Heart left ventricle (tissue), 16 donors: Measurements from ENCODE around the gene PTCD3. TPM values are rescaled to one million over a fixed set of nuclear protein-coding genes. Genes with fewer than 3 reads are reported as not detected.

Experiments
- ATAC-seq, 4 donors: fragments of 200-7000 bp; cut with Tn5 transposase; one replicate each; pipeline ENCODE4 v1.9.1; 2020 to 2022; ENCODE audit warnings: moderate library complexity in 4 of 4, mild to moderate bottlenecking in 3 of 4, moderate number of reproducible peaks in 1 of 4
- DNase-seq, 5 donors: peaks; one replicate each; pipeline ENCODE4 v3.0.0-alpha.2; 2020
- H3K27ac ChIP-seq, 12 donors: fragments of 200-600 bp; sonication (generic) in 4 of 12; one replicate each; pipeline versions ENCODE4 v1.5.0 to v1.8.0; 2016 to 2022; ENCODE audit warnings: mild to moderate bottlenecking in 2 of 12
- H3K27me3 ChIP-seq, 9 donors: fragments of 200-600 bp; sonication (generic) in 2 of 9; one replicate each; pipeline versions ENCODE4 v1.5.1 to v1.8.0; 2016 to 2022; ENCODE audit warnings: mild to moderate bottlenecking in 3 of 9
- H3K36me3 ChIP-seq, 9 donors: fragments of 200-600 bp; sonication (generic) in 2 of 9; one replicate each; pipeline versions ENCODE4 v1.5.0 to v1.8.0; 2018 to 2022; ENCODE audit warnings: mild to moderate bottlenecking in 2 of 9
- H3K4me1 ChIP-seq, 12 donors: fragments of 200-600 bp; sonication (generic) in 4 of 12; one replicate each; pipeline versions ENCODE4 v1.5.0 to v1.8.0; 2016 to 2022; ENCODE audit warnings: mild to moderate bottlenecking in 3 of 12
- H3K4me3 ChIP-seq, 12 donors: fragments of 200-600 bp; sonication (generic) in 4 of 12; one replicate each; pipeline versions ENCODE4 v1.5.0 to v1.8.0; 2017 to 2022; ENCODE audit warnings: mild to moderate bottlenecking in 9 of 12, moderate library complexity in 4 of 12
- H3K9me3 ChIP-seq, 12 donors: fragments of 200-600 bp; sonication (generic) in 4 of 12; one replicate each; pipeline versions ENCODE4 v1.5.0 to v1.8.0; 2016 to 2022; ENCODE audit warnings: mild to moderate bottlenecking in 1 of 12
- POLR2A ChIP-seq, 2 donors: fragments of 450-650 bp; IDR thresholded peaks; one replicate each; pipeline ENCODE4 v1.6.1; 2017; ENCODE audit warnings: antibody characterized with exemption in 2 of 2, mild to moderate bottlenecking in 2 of 2, moderate library complexity in 2 of 2
- WGBS, 4 donors: extraction: QIAGEN DNeasy Blood & Tissue Kit in 2 of 4; methylation state at CpG; one replicate each; pipeline versions ENCODE4 v1.1.5 to v1.1.7; 2013 to 2018; 5-methylcytosine and 5-hydroxymethylcytosine counted together
- intact Hi-C, 10 donors: fragments of 100-400 bp; cut with DNase I; formaldehyde crosslinking; loops; one replicate each; pipeline versions ENCODE4 v1.11.1 to v1.14.2; 2022
- polyA plus RNA-seq, 2 donors: library from polyadenylated mRNA; stranded (reverse); fragments of 200-250 nt; gene quantifications; one replicate each; pipeline ENCODE4 v1.2.3, GENCODE V29; 2013
- total RNA-seq, 9 donors: library from RNA; depleted of rRNA in 2 of 9; stranded (reverse); fragments of >200 nt in 2 of 9; fragmentation: NEBNext Ultra II Directional in 3 of 9; extraction: Animal tissue kit (Norgen Biotek cat#: 25700) in 3 of 9; gene quantifications; one replicate each; pipeline versions ENCODE4 v1.1.0 to v1.2.4, GENCODE V29; 2016 to 2023
- TF ChIP-seq, protein P1 (sequence below), 12 donors: fragments of 200-600 bp; sonication (generic) in 4 of 12; IDR thresholded peaks; one replicate each; pipeline versions ENCODE4 v1.5.0 to v1.8.0; 2018 to 2022; ENCODE audit warnings: antibody characterized with exemption in 12 of 12, mild to moderate bottlenecking in 5 of 12
- donor health status: ischemic (EF 13 %, LVEDD 7.1; RV severe dilation, severe dysfunction).
- donor health status: healthy with polysubstance abuse.
- donor health status: DM: no; HTN: yes; CAD: no.
- donor health status: DM: no; HTN: no; CAD: no.
- donor health status: ischemic (EF 25% LVEDD 6.9; RV normal size, moderate dysfunction).
- donor health status: ischemic (EF 25% LVEDD 5.7; RV mildly dilated, moderate dysfunction).
- donor health status: healthy.
- donor health status: DM: yes; HTN: yes; CAD: no.
- donor health status: ischemic (EF 35%, LVEDD 5.7; RV mildly dilated, moderate dysfunction).
- donor health status: nonischemic (EF 11% LVEDD 7.7; RV severe dilation, severe dysfunction).
- donor health status: DM: yes; HTN: yes; CAD: no.
- donor health status: PGD.
- donor health status: ischemic (EF 29% LVEDD 5.4; RV normal size, mild dysfunction).
- donor health status: nonischemic (EF 23%, LVEDD 6.1; RV moderate dilation, normal function).

Gene PTCD3
- total and polyA plus RNA-seq, 11 donors = 25.0 to 210 (median 117) TPM

DNA sequence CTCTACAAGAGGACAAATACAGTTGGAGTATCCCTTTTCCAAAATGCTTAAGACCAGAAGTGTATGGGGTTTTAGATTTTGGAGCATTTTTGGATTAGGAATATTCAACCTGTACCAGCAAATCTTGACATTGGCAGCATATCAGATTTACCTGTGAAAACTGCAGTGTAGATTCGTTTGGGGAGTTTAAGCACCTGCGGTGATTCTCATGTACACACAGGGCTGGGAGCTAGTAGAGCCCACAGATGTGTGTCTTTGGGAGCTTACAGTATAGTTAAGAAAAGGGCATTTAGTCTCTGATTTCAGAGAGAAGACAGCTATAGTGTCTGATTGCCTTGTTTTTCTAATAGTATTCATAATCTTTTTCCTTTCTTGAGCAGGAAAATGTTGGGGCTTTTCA lies 30.1 kb downstream of the PTCD3 start:
- peaks cover 2 to 100% (median 98%) of the 10 kb centered on the region in 9 donors for H3K36me3 ChIP-seq
- no peak overlapping the region for H3K27ac ChIP-seq
- no peak for ATAC-seq
- no peak overlapping the region for H3K4me3 ChIP-seq
- 91 to 93% (median 92%) methylated on average over 2 of the region's 2 CpGs for WGBS, 4 donors
- no peaks in the 10 kb centered on the region for H3K27me3 ChIP-seq
- intact Hi-C loops = no loop called here
- peaks cover 0 to 4% (median 0%) of the 10 kb centered on the region in 12 donors for H3K4me1 ChIP-seq
- H3K9me3 ChIP-seq = no peaks in the 10 kb centered on the region
- TF ChIP-seq POLR2A (IDR thresholded peaks at IDR 0.05) = no peak
- TF ChIP-seq, protein P1, sequence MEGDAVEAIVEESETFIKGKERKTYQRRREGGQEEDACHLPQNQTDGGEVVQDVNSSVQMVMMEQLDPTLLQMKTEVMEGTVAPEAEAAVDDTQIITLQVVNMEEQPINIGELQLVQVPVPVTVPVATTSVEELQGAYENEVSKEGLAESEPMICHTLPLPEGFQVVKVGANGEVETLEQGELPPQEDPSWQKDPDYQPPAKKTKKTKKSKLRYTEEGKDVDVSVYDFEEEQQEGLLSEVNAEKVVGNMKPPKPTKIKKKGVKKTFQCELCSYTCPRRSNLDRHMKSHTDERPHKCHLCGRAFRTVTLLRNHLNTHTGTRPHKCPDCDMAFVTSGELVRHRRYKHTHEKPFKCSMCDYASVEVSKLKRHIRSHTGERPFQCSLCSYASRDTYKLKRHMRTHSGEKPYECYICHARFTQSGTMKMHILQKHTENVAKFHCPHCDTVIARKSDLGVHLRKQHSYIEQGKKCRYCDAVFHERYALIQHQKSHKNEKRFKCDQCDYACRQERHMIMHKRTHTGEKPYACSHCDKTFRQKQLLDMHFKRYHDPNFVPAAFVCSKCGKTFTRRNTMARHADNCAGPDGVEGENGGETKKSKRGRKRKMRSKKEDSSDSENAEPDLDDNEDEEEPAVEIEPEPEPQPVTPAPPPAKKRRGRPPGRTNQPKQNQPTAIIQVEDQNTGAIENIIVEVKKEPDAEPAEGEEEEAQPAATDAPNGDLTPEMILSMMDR (IDR thresholded peaks at IDR 0.05) = no peak
- DNase-seq = no peak

DNA sequence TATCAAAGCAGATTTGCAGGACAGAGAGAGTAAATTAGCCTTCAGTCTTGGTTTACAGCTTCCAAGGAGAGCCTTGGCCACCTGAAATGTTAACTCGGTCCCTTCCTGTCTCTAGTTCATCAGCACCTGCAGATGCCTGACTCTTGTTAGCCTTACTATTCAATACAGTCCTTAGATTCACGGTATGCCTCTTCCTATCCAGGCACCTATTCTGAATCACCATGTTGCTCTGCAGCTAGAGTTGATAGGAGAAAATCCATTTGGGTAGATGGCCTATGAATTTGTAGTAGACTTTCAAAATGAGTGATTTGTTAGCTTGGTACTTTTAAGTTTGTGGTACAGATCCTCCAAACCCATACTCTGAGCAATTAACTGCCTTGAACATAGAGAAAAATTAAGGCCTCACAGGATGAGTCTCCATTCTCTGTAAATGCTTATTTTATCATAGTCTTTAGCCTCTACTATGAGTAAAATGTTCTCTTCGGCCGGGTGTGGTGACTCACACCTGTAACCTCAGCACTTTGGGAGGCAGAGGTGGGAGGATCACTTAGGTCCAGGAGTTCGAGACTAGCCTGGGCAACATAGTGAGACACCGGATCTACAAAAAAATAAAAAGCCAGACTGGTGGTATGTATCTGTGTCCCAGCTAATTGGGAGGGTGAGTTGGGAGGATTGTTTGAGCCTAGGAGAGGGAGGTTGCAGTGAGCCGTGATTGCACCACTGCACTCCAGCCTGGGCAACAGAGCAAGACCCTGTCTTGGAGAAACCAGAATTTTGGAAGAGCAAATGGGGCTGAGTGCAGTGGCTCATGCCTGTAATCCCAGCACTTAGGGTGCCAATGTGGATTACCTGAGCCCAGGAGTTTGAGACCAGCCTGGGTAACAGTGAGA lies 32.9 kb downstream of the PTCD3 start:
- no peak for TF ChIP-seq POLR2A (IDR thresholded peaks at IDR 0.05)
- TF ChIP-seq, protein P1 (IDR thresholded peaks at IDR 0.05) = no peak
- DNase-seq (no peak), ATAC-seq (no peak)
- peaks cover 0 to 10% (median 0%) of the 10 kb centered on the region in 12 donors for H3K4me1 ChIP-seq
- H3K27me3 ChIP-seq = no peaks in the 10 kb centered on the region
- WGBS, 4 donors = 96 to 97% (median 97%) methylated on average over 7 of the region's 7 CpGs
- peaks cover 2 to 100% (median 98%) of the 10 kb centered on the region in 9 donors for H3K36me3 ChIP-seq
- H3K27ac ChIP-seq = no peak overlapping the region
- intact Hi-C loops = no loop called here
- H3K4me3 ChIP-seq = no peak overlapping the region
- no peaks in the 10 kb centered on the region for H3K9me3 ChIP-seq

DNA sequence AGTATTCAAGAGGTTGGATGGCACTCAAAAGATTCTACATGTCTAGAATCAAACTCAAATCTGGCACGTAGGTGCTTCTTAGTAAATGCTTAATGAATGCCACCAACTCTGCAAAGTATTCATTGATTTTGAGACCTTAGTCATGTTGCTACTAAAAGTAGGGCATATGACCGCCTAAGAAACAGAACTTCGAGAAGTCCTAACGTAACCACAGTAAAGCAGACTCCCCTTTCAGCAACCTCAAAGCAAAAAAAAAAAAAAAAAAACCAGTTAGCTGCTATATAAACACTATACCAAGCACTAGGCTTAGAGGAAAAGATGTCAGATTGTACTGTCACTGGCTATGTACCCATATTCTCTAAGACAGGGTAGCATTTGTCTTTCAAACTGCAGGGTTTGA lies 33.9 kb downstream of the PTCD3 start:
- ATAC-seq (no peak), DNase-seq (no peak)
- Histone ChIP-seq H3K9me3 (no peaks in the 10 kb centered on the region), H3K27me3 (no peaks in the 10 kb centered on the region), H3K4me3 (no peak overlapping the region), H3K4me1 (peaks cover 0 to 10% (median 0%) of the 10 kb centered on the region in 12 donors), H3K36me3 (peaks cover 2 to 100% (median 98%) of the 10 kb centered on the region in 9 donors), H3K27ac (no peak overlapping the region)
- WGBS, 4 donors = 84 to 98% (median 94%) methylated on average over 4 of the region's 4 CpGs
- intact Hi-C loops = no loop called here
- TF ChIP-seq, protein P1 (IDR thresholded peaks at IDR 0.05) = no peak
- no peak for TF ChIP-seq POLR2A (IDR thresholded peaks at IDR 0.05)

DNA sequence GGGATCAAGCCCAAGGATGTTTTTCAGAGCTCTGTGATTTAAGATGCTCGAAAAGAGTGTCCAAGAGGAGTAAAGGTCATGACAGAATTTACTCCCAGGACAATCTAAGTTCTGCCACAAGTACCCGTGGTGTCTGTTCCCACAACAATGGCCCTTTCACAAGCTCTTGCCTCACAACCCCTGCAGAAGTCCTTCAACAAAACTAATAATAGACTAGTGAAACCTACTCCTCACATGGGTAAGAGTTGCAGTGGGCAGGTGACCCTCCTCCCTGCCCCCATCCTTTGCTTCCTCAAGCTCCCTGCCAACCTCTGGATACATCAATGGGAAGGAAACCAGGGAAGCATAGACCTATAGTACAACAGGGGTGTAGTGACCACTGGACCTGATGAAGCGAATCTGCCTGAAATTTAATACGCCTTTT lies 34.9 kb downstream of the PTCD3 start:
- H3K36me3 ChIP-seq = peaks cover 0 to 100% (median 98%) of the 10 kb centered on the region in 9 donors
- 71 to 82% (median 74%) methylated on average over 4 of the region's 4 CpGs for WGBS, 4 donors
- H3K9me3 ChIP-seq = no peaks in the 10 kb centered on the region
- intact Hi-C loops = no loop called here
- DNase-seq = no peak
- TF ChIP-seq, protein P1 (IDR thresholded peaks at IDR 0.05) = no peak
- no peak for TF ChIP-seq POLR2A (IDR thresholded peaks at IDR 0.05)
- peaks cover 0 to 10% (median 0%) of the 10 kb centered on the region in 12 donors for H3K4me1 ChIP-seq
- peak in 3 of 4 donors; percentile 52 to 68 (median 56) for ATAC-seq
- no peak overlapping the region for H3K4me3 ChIP-seq
- peak overlapping the region in 1 of 12 donors; percentile 22 for H3K27ac ChIP-seq
- H3K27me3 ChIP-seq = no peaks in the 10 kb centered on the region
